Tibial nerve (tissue), 4 donors: ENCODE results near the gene PLCB4.

ENCODE experiments used
- EP300 ChIP-seq, 2 donors: sonication (generic); formaldehyde crosslinking; IDR thresholded peaks; one replicate each; pipeline ENCODE4 v1.6.1; 2017; ENCODE audit warnings: antibody characterized with exemption in 2 of 2, mild to moderate bottlenecking in 1 of 2
- POLR2A ChIP-seq, 2 donors: fragments of 450-650 bp; IDR thresholded peaks; one replicate each; pipeline ENCODE4 v1.6.1; 2017; ENCODE audit warnings: antibody characterized with exemption in 2 of 2, mild to moderate bottlenecking in 2 of 2, moderate library complexity in 2 of 2
- TF ChIP-seq, protein P1 (sequence below), 5 experiments: fragments of 200-600 bp in 3 of 5; fragments of 450-650 bp in 2 of 5; sonication (generic) in 3 of 5; IDR thresholded peaks; one replicate each; pipeline ENCODE4 v1.5.1; 2016 to 2019; ENCODE audit warnings: antibody characterized with exemption in 5 of 5, mild to moderate bottlenecking in 3 of 5, moderate library complexity in 2 of 5

DNA sequence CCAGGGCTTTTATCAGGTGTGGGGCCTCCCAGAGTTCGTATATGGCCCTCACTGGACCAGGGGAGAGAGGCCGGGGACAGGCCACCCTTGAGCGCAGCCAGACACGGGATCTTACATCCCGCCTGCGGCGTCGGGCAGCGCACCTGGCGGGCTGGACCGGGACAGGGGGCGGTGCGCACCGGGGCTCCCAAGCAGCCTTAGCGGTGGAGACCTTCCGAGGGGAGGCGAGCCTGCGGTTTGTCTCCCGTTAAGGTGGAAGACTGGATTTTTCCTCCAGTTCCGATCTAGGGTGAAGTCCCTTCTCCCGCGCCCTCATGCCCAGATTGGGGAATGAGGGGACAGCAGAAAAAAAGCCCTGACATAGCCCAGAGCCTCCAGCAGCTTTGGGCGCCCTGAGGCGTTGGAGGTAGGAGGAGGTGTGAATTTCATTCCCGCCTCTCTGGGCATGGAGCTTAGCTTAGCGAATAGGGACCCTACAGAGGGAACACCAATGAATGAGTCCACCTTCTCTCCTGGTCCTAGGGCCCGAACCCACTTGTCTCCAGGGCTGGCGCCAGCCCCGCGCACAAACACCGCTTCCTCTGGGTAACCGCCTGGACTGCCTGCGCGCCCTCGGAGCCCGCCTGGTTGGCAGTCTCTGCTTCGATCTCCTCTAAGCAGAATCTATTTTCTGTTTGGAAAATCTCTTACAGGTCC lies 438.8 kb downstream of the PLCB4 start:
- TF ChIP-seq, protein P1, sequence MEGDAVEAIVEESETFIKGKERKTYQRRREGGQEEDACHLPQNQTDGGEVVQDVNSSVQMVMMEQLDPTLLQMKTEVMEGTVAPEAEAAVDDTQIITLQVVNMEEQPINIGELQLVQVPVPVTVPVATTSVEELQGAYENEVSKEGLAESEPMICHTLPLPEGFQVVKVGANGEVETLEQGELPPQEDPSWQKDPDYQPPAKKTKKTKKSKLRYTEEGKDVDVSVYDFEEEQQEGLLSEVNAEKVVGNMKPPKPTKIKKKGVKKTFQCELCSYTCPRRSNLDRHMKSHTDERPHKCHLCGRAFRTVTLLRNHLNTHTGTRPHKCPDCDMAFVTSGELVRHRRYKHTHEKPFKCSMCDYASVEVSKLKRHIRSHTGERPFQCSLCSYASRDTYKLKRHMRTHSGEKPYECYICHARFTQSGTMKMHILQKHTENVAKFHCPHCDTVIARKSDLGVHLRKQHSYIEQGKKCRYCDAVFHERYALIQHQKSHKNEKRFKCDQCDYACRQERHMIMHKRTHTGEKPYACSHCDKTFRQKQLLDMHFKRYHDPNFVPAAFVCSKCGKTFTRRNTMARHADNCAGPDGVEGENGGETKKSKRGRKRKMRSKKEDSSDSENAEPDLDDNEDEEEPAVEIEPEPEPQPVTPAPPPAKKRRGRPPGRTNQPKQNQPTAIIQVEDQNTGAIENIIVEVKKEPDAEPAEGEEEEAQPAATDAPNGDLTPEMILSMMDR (IDR thresholded peaks at IDR 0.05), result no peak
- no peak for TF ChIP-seq POLR2A (IDR thresholded peaks at IDR 0.05)
- no peak for TF ChIP-seq EP300 (IDR thresholded peaks at IDR 0.05)
